ENCODE results near the gene PCP2. TPM values are rescaled to one million over a fixed set of nuclear protein-coding genes. Genes with fewer than 3 reads are reported as not detected.

Gene PCP2
- polyA plus RNA-seq, 4 donors: 0.54 to 2.8 (median 1.5) TPM

- no peak for DNase-seq (ENCODE audit: low read depth in 4 of 4, low spot score in 2 of 4)
Observed at GRCh38 chr19:7640803-7641202, 7.3 kb upstream of the PCP2 start.

GRCh38 chr19:7639863-7640348, 6.4 kb upstream of the PCP2 start:
- DNase-seq (ENCODE audit: low read depth in 4 of 4, low spot score in 2 of 4): no peak

- no peak for DNase-seq (ENCODE audit: low read depth in 4 of 4, low spot score in 2 of 4)
Observed at GRCh38 chr19:7638802-7639465, 5.4 kb upstream of the PCP2 start.

- no peak for DNase-seq (ENCODE audit: low read depth in 4 of 4, low spot score in 2 of 4)
Observed at GRCh38 chr19:7637374-7638256, 4.1 kb upstream of the PCP2 start.

GRCh38 chr19:7636691-7637373, 3.3 kb upstream of the PCP2 start, which contains the start of gene STXBP2:
STXBP2 (plus strand) TSS chr19:7637110; CDS start chr19:7637150, 40 bp downstream.
- peak in 1 of 4 donors; percentile 37 for DNase-seq (ENCODE audit: low read depth in 4 of 4, low spot score in 2 of 4)

GRCh38 chr19:7636317-7636690, 2.8 kb upstream of the PCP2 start:
- DNase-seq (ENCODE audit: low read depth in 4 of 4, low spot score in 2 of 4): no peak

- DNase-seq (ENCODE audit: low read depth in 4 of 4, low spot score in 2 of 4): no peak
Observed at GRCh38 chr19:7635670-7636069, 2.2 kb upstream of the PCP2 start.

GRCh38 chr19:7632340-7633203, 947 bp downstream of the PCP2 start:
- no peak for DNase-seq (ENCODE audit: low read depth in 4 of 4, low spot score in 2 of 4)

GRCh38 chr19:7631577-7631976, 1.9 kb downstream of the PCP2 start:
- DNase-seq (ENCODE audit: low read depth in 4 of 4, low spot score in 2 of 4): no peak

GRCh38 chr19:7629347-7630054, 4.0 kb downstream of the PCP2 start, which contains the start of the genes PET100 and XAB2:
PET100 (plus strand) TSS chr19:7629793; CDS start chr19:7629834, 41 bp downstream.
XAB2 (minus strand) TSS chr19:7629545; CDS start chr19:7629527, 18 bp downstream.
- peak; percentile 97 to 98 (median 98) for DNase-seq (ENCODE audit: low read depth in 4 of 4, low spot score in 2 of 4)

- no peak for DNase-seq (ENCODE audit: low read depth in 4 of 4, low spot score in 2 of 4)
Observed at GRCh38 chr19:7628589-7629311, 4.8 kb downstream of the PCP2 start.

GRCh38 chr19:7627166-7627565, 6.4 kb downstream of the PCP2 start:
- DNase-seq (ENCODE audit: low read depth in 4 of 4, low spot score in 2 of 4): no peak

GRCh38 chr19:7625763-7626372, 7.7 kb downstream of the PCP2 start:
- no peak for DNase-seq (ENCODE audit: low read depth in 4 of 4, low spot score in 2 of 4)

GRCh38 chr19:7624810-7625209, 8.7 kb downstream of the PCP2 start:
- no peak for DNase-seq (ENCODE audit: low read depth in 4 of 4, low spot score in 2 of 4)

- DNase-seq (ENCODE audit: low read depth in 4 of 4, low spot score in 2 of 4): no peak
Observed at GRCh38 chr19:7623725-7624603, 9.6 kb downstream of the PCP2 start.

GRCh38 chr19:7622933-7623685, 10.4 kb downstream of the PCP2 start:
- DNase-seq (ENCODE audit: low read depth in 4 of 4, low spot score in 2 of 4): no peak

All from left renal cortex interstitium (tissue), 4 donors.